Activated T-helper 1 cell treated with anti-CD3 and anti-CD28 coated beads, Interleukin-12 subunit alpha, Interleukin-12 subunit beta, Interleukin-2, Interleukin-4 antibody, amounts not matched to agents 30 ng/mL and 10 ng/mL and 1 ng/mL, durations not matched to agents 14 hours and 24 hours and 36 hours (primary cell): Measurements from ENCODE around the gene ZNF69. TPM values are rescaled to one million over a fixed set of nuclear protein-coding genes. Genes with fewer than 3 reads are reported as not detected.
A peak's percentile ranks its signal among the peaks of the same experiment; 100 is the strongest.
"Not testable (repeated sequence)": the region's sequence is repeated elsewhere in the genome, so short reads cannot be mapped to it uniquely, and the experiment has no call there.

Experiments
- DNase-seq: peaks from one replicate; pipeline ENCODE4 v3.0.0; 2021; ENCODE audit warnings: low spot score
- H3K27ac Mint-ChIP-seq: one replicate; pipeline ENCODE4 v1.8.0; 2021; ENCODE audit warnings: mild to moderate bottlenecking, mixed read lengths
- H3K27me3 Mint-ChIP-seq: one replicate; pipeline ENCODE4 v1.8.0; 2022; ENCODE audit warnings: mild to moderate bottlenecking, moderate library complexity, mixed read lengths; ENCODE audit not compliant: insufficient read depth
- H3K36me3 Mint-ChIP-seq: one replicate; pipeline ENCODE4 v1.8.0; 2021; ENCODE audit warnings: low read depth, mixed read lengths
- H3K4me1 Mint-ChIP-seq: one replicate; pipeline ENCODE4 v1.8.0; 2021; ENCODE audit warnings: low read depth, mixed read lengths
- H3K4me3 Mint-ChIP-seq: one replicate; pipeline ENCODE4 v1.8.0; 2021; ENCODE audit warnings: mild to moderate bottlenecking, moderate library complexity, mixed read lengths
- H3K9me3 Mint-ChIP-seq: one replicate; pipeline ENCODE4 v1.8.0; 2021; ENCODE audit warnings: mixed read lengths
- intact Hi-C: fragments of 100-400 bp; cut with micrococcal nuclease; formaldehyde crosslinking; loops from one replicate; pipeline ENCODE4 v1.15.1; 2024
- total RNA-seq: library from RNA; stranded (reverse); gene quantifications from 2 replicates; pipeline ENCODE4 v1.2.3, GENCODE V29; 2022

ZNF69 gene
- total RNA-seq, 1 donor from 2014 or later: 0.16 TPM

- intact Hi-C loops, H3K36me3 Mint-ChIP-seq, DNase-seq, H3K27ac Mint-ChIP-seq, H3K27me3 Mint-ChIP-seq, H3K4me3 Mint-ChIP-seq, H3K4me1 Mint-ChIP-seq: not testable (repeated sequence)
- peaks cover 40% of the 10 kb centered on the region for H3K9me3 Mint-ChIP-seq
Measured at GRCh38 chr19:11914417-11915051, 27.0 kb downstream of the ZNF69 start.

- peaks cover 13% of the 10 kb centered on the region for H3K36me3 Mint-ChIP-seq
- peaks cover 15% of the 10 kb centered on the region for H3K9me3 Mint-ChIP-seq
- peaks cover 33% of the 10 kb centered on the region for H3K4me1 Mint-ChIP-seq
- H3K27me3 Mint-ChIP-seq: no peaks in the 10 kb centered on the region
- no peak for DNase-seq
- no peak overlapping the region for H3K4me3 Mint-ChIP-seq
- H3K27ac Mint-ChIP-seq: no peak overlapping the region
- intact Hi-C loops: loop anchor here (5.0 to 10.0 kb wide), 3 partner anchors 357 to 630 kb away; partner anchors contain the start of genes ODAD3, PRKCSH and ZNF564
Measured at GRCh38 chr19:11921852-11922495, 34.4 kb downstream of the ZNF69 start.

GRCh38 chr19:11924886-11925650, 37.5 kb downstream of the ZNF69 start, which contains the start of gene ZNF700:
ZNF700 (plus strand) TSS chr19:11925107; CDS start chr19:11925211, 104 bp downstream.
- Mint-ChIP-seq H3K4me3 (peak within 1 kb of the TSS; percentile 96), H3K4me1 (peaks cover 33% of the 10 kb centered on the region), H3K27me3 (no peaks in the 10 kb centered on the region), H3K36me3 (peaks cover 35% of the 10 kb centered on the region), H3K27ac (peak within 1 kb of the TSS; percentile 98), H3K9me3 (peaks cover 21% of the 10 kb centered on the region)
- DNase-seq: peak; percentile 89
- intact Hi-C loops: loop anchor here (1.0 to 10.0 kb wide), 12 partner anchors 39 to 627 kb away; partner anchors contain the start of genes ODAD3, PRKCSH, ZNF136 and ZNF20

- Mint-ChIP-seq H3K36me3 (peaks cover 41% of the 10 kb centered on the region), H3K27ac (peak overlapping the region; percentile 89), H3K4me3 (peak overlapping the region; percentile 96), H3K9me3 (peaks cover 28% of the 10 kb centered on the region), H3K4me1 (peaks cover 33% of the 10 kb centered on the region)
- not testable (repeated sequence) for H3K27me3 Mint-ChIP-seq, DNase-seq
- intact Hi-C loops: loop anchor here (2.0 to 10.0 kb wide), 5 partner anchors 111 to 491 kb away; partner anchors contain the start of genes ODAD3, PRKCSH, ZNF136 and ZNF440
Measured at GRCh38 chr19:11925651-11926187, 38.1 kb downstream of the ZNF69 start.

- H3K4me3 Mint-ChIP-seq: peak overlapping the region; percentile 30
Measured at GRCh38 chr19:11927227-11927626, 39.6 kb downstream of the ZNF69 start.

GRCh38 chr19:11931051-11931450, 43.5 kb downstream of the ZNF69 start:
- H3K4me3 Mint-ChIP-seq: no peak overlapping the region
- no peak for DNase-seq
- intact Hi-C loops: no loop called here
- H3K4me1 Mint-ChIP-seq: peaks cover 8% of the 10 kb centered on the region
- H3K27ac Mint-ChIP-seq: no peak overlapping the region
- H3K9me3 Mint-ChIP-seq: peaks cover 51% of the 10 kb centered on the region
- no peaks in the 10 kb centered on the region for H3K27me3 Mint-ChIP-seq
- peaks cover 60% of the 10 kb centered on the region for H3K36me3 Mint-ChIP-seq

More at GRCh38 chr19:11927227-11927626, 39.6 kb downstream of the ZNF69 start:
- Mint-ChIP-seq H3K36me3 (peaks cover 47% of the 10 kb centered on the region), H3K27ac (no peak overlapping the region), H3K27me3 (no peaks in the 10 kb centered on the region), H3K4me1 (peaks cover 33% of the 10 kb centered on the region), H3K9me3 (peaks cover 39% of the 10 kb centered on the region)
- no peak for DNase-seq
- intact Hi-C loops: loop anchor here (10.0 kb wide), 2 partner anchors 362 to 492 kb away; partner anchors contain the start of genes ODAD3 and PRKCSH

- intact Hi-C loops: no loop called here
Measured at GRCh38 chr19:11931513-11931912, 43.9 kb downstream of the ZNF69 start.

GRCh38 chr19:11935829-11936228, 48.2 kb downstream of the ZNF69 start:
- Mint-ChIP-seq H3K36me3 (peaks cover 57% of the 10 kb centered on the region), H3K9me3 (peaks cover 60% of the 10 kb centered on the region)
- H3K27ac Mint-ChIP-seq, H3K4me1 Mint-ChIP-seq, H3K4me3 Mint-ChIP-seq, H3K27me3 Mint-ChIP-seq, DNase-seq, intact Hi-C loops: not testable (repeated sequence)

More at GRCh38 chr19:11931513-11931912, 43.9 kb downstream of the ZNF69 start:
- Mint-ChIP-seq H3K4me1 (peaks cover 4% of the 10 kb centered on the region), H3K27me3 (no peaks in the 10 kb centered on the region), H3K4me3 (no peak overlapping the region), H3K36me3 (peaks cover 61% of the 10 kb centered on the region), H3K9me3 (peaks cover 54% of the 10 kb centered on the region), H3K27ac (no peak overlapping the region)
- no peak for DNase-seq

GRCh38 chr19:11938383-11938782, 50.8 kb downstream of the ZNF69 start:
- Mint-ChIP-seq H3K36me3 (peaks cover 65% of the 10 kb centered on the region), H3K9me3 (peaks cover 64% of the 10 kb centered on the region)
- intact Hi-C loops, H3K4me3 Mint-ChIP-seq, H3K27me3 Mint-ChIP-seq, DNase-seq, H3K27ac Mint-ChIP-seq, H3K4me1 Mint-ChIP-seq: not testable (repeated sequence)

GRCh38 chr19:11941361-11941887, 53.8 kb downstream of the ZNF69 start:
- DNase-seq, H3K4me3 Mint-ChIP-seq, intact Hi-C loops, H3K27ac Mint-ChIP-seq, H3K4me1 Mint-ChIP-seq, H3K27me3 Mint-ChIP-seq: not testable (repeated sequence)
- H3K9me3 Mint-ChIP-seq: peaks cover 80% of the 10 kb centered on the region
- H3K36me3 Mint-ChIP-seq: peaks cover 71% of the 10 kb centered on the region

- Mint-ChIP-seq H3K36me3 (peaks cover 73% of the 10 kb centered on the region), H3K27ac (no peak overlapping the region), H3K4me3 (no peak overlapping the region), H3K4me1 (no peaks in the 10 kb centered on the region), H3K27me3 (no peaks in the 10 kb centered on the region), H3K9me3 (peaks cover 81% of the 10 kb centered on the region)
- no peak for DNase-seq
- intact Hi-C loops: no loop called here
Measured at GRCh38 chr19:11942008-11942842, 54.6 kb downstream of the ZNF69 start.

GRCh38 chr19:11942843-11943108, 55.2 kb downstream of the ZNF69 start:
- H3K27ac Mint-ChIP-seq: no peak overlapping the region
- H3K4me1 Mint-ChIP-seq: no peaks in the 10 kb centered on the region
- H3K36me3 Mint-ChIP-seq: peaks cover 75% of the 10 kb centered on the region
- no peaks in the 10 kb centered on the region for H3K27me3 Mint-ChIP-seq
- peaks cover 83% of the 10 kb centered on the region for H3K9me3 Mint-ChIP-seq
- no peak overlapping the region for H3K4me3 Mint-ChIP-seq
- intact Hi-C loops: no loop called here
- DNase-seq: no peak
